Sigmoid colon (tissue), 7 donors: ENCODE results near the gene SLC35G4. TPM values are rescaled to one million over a fixed set of nuclear protein-coding genes. Genes with fewer than 3 reads are reported as not detected.

ENCODE experiments used
- DNase-seq: peaks from one replicate; pipeline ENCODE4 v3.0.0-alpha.2; 2019
- H3K27ac ChIP-seq, 4 donors: fragments of 200-600 bp; sonication (generic); one replicate each; pipeline ENCODE4 v1.5.1; 2016 to 2019; ENCODE audit warnings: mild to moderate bottlenecking in 1 of 4
- H3K27me3 ChIP-seq, 3 donors: fragments of 200-600 bp; sonication (generic); one replicate each; pipeline ENCODE4 v1.5.1; 2019; ENCODE audit warnings: mild to moderate bottlenecking in 1 of 3
- H3K36me3 ChIP-seq, 4 donors: fragments of 200-600 bp; sonication (generic); one replicate each; pipeline ENCODE4 v1.5.1; 2016 to 2019
- H3K4me1 ChIP-seq, 4 donors: fragments of 200-600 bp; sonication (generic); one replicate each; pipeline ENCODE4 v1.5.1; 2017 to 2019
- H3K4me3 ChIP-seq, 4 donors: fragments of 200-600 bp; sonication (generic); one replicate each; pipeline ENCODE4 v1.5.1; 2017 to 2019; ENCODE audit warnings: mild to moderate bottlenecking in 2 of 4, moderate library complexity in 1 of 4
- H3K9me3 ChIP-seq, 4 donors: fragments of 200-600 bp in 3 of 4; sonication (generic) in 3 of 4; one replicate each; pipeline versions ENCODE4 v1.5.1 to v1.6.1; 2013 to 2019
- CTCF ChIP-seq, 4 experiments: fragments of 450-650 bp in 3 of 4; fragments of 200-600 bp in 1 of 4; IDR thresholded peaks; one replicate each; pipeline ENCODE4 v1.5.1; 2016 to 2019; ENCODE audit warnings: antibody characterized with exemption in 4 of 4, mild to moderate bottlenecking in 3 of 4, moderate library complexity in 2 of 4
- EP300 ChIP-seq, 4 donors: sonication (generic); formaldehyde crosslinking; IDR thresholded peaks; one replicate each; pipeline ENCODE4 v1.6.1; 2017; ENCODE audit warnings: antibody characterized with exemption in 4 of 4
- POLR2A ChIP-seq, 2 donors: fragments of 450-650 bp; IDR thresholded peaks; one replicate each; pipeline ENCODE4 v1.6.1; 2016; ENCODE audit warnings: antibody characterized with exemption in 2 of 2, mild to moderate bottlenecking in 2 of 2, moderate library complexity in 2 of 2
- POLR2AphosphoS5 ChIP-seq, 4 donors: sonication (generic); formaldehyde crosslinking; IDR thresholded peaks; one replicate each; pipeline ENCODE4 v1.6.1; 2017; ENCODE audit warnings: antibody characterized with exemption in 4 of 4
- WGBS, 2 donors: extraction: QIAGEN DNeasy Blood & Tissue Kit; methylation state at CpG; one replicate each; pipeline ENCODE4 v1.1.7; 2013; 5-methylcytosine and 5-hydroxymethylcytosine counted together
- intact Hi-C: fragments of 100-400 bp; cut with DNase I; formaldehyde crosslinking; loops from one replicate; pipeline ENCODE4 v1.15.1; 2023
- polyA plus RNA-seq, 3 donors: library from polyadenylated mRNA; stranded (reverse); fragments of 200-250 nt; gene quantifications; one replicate each; pipeline ENCODE4 v1.2.3, GENCODE V29; 2013
- total RNA-seq, 4 donors: library from RNA; depleted of rRNA; stranded (reverse); fragments of >200 nt; gene quantifications; one replicate each; pipeline ENCODE4 v1.1.0, GENCODE V29; 2016
- donor health status: healthy with polysubstance abuse.
- donor health status: Bipolar disorder and iron deficiency.
- donor health status: healthy.

The SLC35G4 gene
- total and polyA plus RNA-seq, 7 donors = not detected

DNA sequence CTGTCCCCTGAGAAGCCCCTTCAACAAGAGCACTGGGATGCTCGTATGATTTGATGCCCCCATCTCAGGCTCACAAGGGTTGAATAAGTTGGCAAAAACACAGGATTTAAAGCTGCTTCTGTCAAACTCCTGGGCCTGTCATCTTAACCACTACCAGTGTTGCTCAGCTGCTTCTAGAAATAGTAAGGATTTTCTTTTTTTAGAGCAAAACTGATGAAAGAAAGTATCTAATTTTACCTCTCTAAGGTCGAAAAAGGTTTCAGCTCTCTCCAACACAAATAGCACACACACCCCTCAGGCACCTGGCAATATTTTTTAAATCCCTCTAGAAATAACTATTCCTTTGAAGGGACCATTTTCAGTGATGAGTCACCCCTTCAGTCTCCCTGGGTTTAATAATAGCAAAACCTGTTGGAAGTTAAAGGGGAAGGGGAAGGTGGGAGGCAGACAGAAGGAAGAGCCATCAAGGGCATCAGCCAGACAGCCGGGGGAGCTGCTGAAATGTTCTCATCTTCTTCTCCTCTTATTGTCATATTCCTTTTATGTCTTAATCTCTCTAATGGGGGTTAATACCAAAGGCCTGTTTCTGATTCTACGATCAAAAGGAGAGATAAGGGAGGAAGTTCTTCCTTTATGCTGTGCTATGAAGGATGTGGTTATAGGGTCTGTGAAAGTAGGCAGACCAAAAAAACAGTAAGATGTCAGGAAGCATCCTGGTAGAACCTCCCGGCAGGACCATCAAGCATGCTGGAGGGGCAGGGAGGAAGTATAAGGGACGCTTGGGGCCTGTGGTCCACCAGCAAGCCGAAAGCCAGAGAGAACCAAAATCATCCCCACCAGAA is 31.9 kb upstream of the SLC35G4 start:
- 43 to 59% methylated on average over 7 of the region's 7 CpGs for WGBS, 2 donors
- TF ChIP-seq EP300 (IDR thresholded peaks at IDR 0.05) = no peak
- TF ChIP-seq POLR2A (IDR thresholded peaks at IDR 0.05) = no peak
- TF ChIP-seq CTCF (IDR thresholded peaks at IDR 0.05) = no peak
- no peak for TF ChIP-seq POLR2AphosphoS5 (IDR thresholded peaks at IDR 0.05)

GRCh38 chr18:11578799-11579198 is 30.6 kb upstream of the SLC35G4 start:
- intact Hi-C loops = no loop called here
- Histone ChIP-seq H3K36me3 (no peaks in the 10 kb centered on the region), H3K9me3 (no peaks in the 10 kb centered on the region), H3K27ac (no peak overlapping the region), H3K4me1 (no peaks in the 10 kb centered on the region), H3K4me3 (no peak overlapping the region), H3K27me3 (no peaks in the 10 kb centered on the region)
- DNase-seq = no peak
- WGBS, 2 donors = 64 to 78% methylated on average over 3 of the region's 3 CpGs
- TF ChIP-seq EP300 (IDR thresholded peaks at IDR 0.05) (no peak), POLR2A (IDR thresholded peaks at IDR 0.05) (no peak), POLR2AphosphoS5 (IDR thresholded peaks at IDR 0.05) (no peak)

More for the DNA sequence above, 31.9 kb upstream of the SLC35G4 start:
- no peak overlapping the region for H3K4me3 ChIP-seq
- intact Hi-C loops = no loop called here
- H3K36me3 ChIP-seq = no peaks in the 10 kb centered on the region
- H3K27me3 ChIP-seq = no peaks in the 10 kb centered on the region
- no peak for DNase-seq
- no peaks in the 10 kb centered on the region for H3K4me1 ChIP-seq
- H3K9me3 ChIP-seq = no peaks in the 10 kb centered on the region
- H3K27ac ChIP-seq = no peak overlapping the region

DNA sequence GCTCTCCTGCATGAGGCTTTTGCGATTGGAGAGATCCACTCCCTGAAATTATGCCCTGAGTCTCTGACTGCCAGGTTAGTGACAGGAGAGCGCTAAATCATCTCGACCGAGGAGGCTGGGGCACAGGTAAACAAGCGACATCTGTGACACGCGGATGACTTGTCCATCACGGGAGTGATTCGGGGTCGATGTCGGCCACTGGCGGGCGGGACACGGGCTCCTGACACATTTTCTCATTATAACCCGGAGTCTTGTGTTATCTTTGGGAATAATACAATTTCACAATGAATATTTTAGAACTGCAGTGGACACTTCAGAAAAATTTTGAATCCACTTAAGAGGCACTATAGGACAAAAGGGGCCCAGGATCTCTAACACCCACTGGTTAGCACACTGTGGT is 29.5 kb upstream of the SLC35G4 start:
- intact Hi-C loops = no loop called here
- Histone ChIP-seq H3K4me1 (no peaks in the 10 kb centered on the region), H3K36me3 (no peaks in the 10 kb centered on the region), H3K27me3 (no peaks in the 10 kb centered on the region), H3K9me3 (no peaks in the 10 kb centered on the region), H3K27ac (no peak overlapping the region), H3K4me3 (no peak overlapping the region)
- 91 to 94% methylated on average over 15 of the region's 15 CpGs for WGBS, 2 donors
- no peak for TF ChIP-seq POLR2A (IDR thresholded peaks at IDR 0.05)
- no peak for TF ChIP-seq POLR2AphosphoS5 (IDR thresholded peaks at IDR 0.05)
- TF ChIP-seq EP300 (IDR thresholded peaks at IDR 0.05) = no peak
- TF ChIP-seq CTCF (IDR thresholded peaks at IDR 0.05) = no peak
- no peak for DNase-seq

- H3K9me3 ChIP-seq = no peaks in the 10 kb centered on the region
- H3K4me3 ChIP-seq = no peak overlapping the region
- H3K36me3 ChIP-seq = no peaks in the 10 kb centered on the region
- no peak for TF ChIP-seq EP300 (IDR thresholded peaks at IDR 0.05)
- TF ChIP-seq POLR2AphosphoS5 (IDR thresholded peaks at IDR 0.05) = no peak
- TF ChIP-seq POLR2A (IDR thresholded peaks at IDR 0.05) = no peak
- no peak for TF ChIP-seq CTCF (IDR thresholded peaks at IDR 0.05)
- no peaks in the 10 kb centered on the region for H3K4me1 ChIP-seq
- no peaks in the 10 kb centered on the region for H3K27me3 ChIP-seq
- H3K27ac ChIP-seq = no peak overlapping the region
- DNase-seq = no peak
- intact Hi-C loops = no loop called here
- 73 to 84% methylated on average over 2 of the region's 2 CpGs for WGBS, 2 donors
These were observed 28.1 kb upstream of the SLC35G4 start for GRCh38 chr18:11581286-11581685.

GRCh38 chr18:11585596-11585995 is 23.8 kb upstream of the SLC35G4 start:
- no peaks in the 10 kb centered on the region for H3K36me3 ChIP-seq
- intact Hi-C loops = no loop called here

More at GRCh38 chr18:11585596-11585995, 23.8 kb upstream of the SLC35G4 start:
- TF ChIP-seq CTCF (IDR thresholded peaks at IDR 0.05) (no peak), EP300 (IDR thresholded peaks at IDR 0.05) (no peak), POLR2AphosphoS5 (IDR thresholded peaks at IDR 0.05) (no peak), POLR2A (IDR thresholded peaks at IDR 0.05) (no peak)
- no peaks in the 10 kb centered on the region for H3K4me1 ChIP-seq
- H3K27me3 ChIP-seq = no peaks in the 10 kb centered on the region
- no peak for DNase-seq
- WGBS, 2 donors = 67% methylated on average over 7 of the region's 7 CpGs
- no peak overlapping the region for H3K4me3 ChIP-seq
- H3K9me3 ChIP-seq = no peaks in the 10 kb centered on the region
- H3K27ac ChIP-seq = no peak overlapping the region
